Muscle of leg (tissue), 10 donors: Measurements from ENCODE around the gene TBCD. TPM values are rescaled to one million over a fixed set of nuclear protein-coding genes. Genes with fewer than 3 reads are reported as not detected.

ENCODE experiments used
- DNase-seq: peaks from one replicate; pipeline ENCODE4 v3.0.0; 2013
- H3K27ac ChIP-seq: one replicate; pipeline ENCODE4 v1.5.1; 2013; ENCODE audit warnings: mild to moderate bottlenecking, low read length, control low read depth
- H3K27me3 ChIP-seq: one replicate; pipeline ENCODE4 v1.6.1; 2013; ENCODE audit warnings: low read length; ENCODE audit not compliant: control insufficient read depth, insufficient read depth
- H3K36me3 ChIP-seq: one replicate; pipeline ENCODE4 v1.6.1; 2013; ENCODE audit warnings: low read length; ENCODE audit not compliant: control insufficient read depth, insufficient read depth
- H3K4me1 ChIP-seq: one replicate; pipeline ENCODE4 v1.6.1; 2013; ENCODE audit warnings: low read length; ENCODE audit not compliant: control insufficient read depth, insufficient read depth
- H3K4me3 ChIP-seq: one replicate; pipeline ENCODE4 v1.5.1; 2013; ENCODE audit warnings: low read length, control low read depth
- H3K9me3 ChIP-seq: replicated peaks from 2 replicates; pipeline ENCODE4 v1.6.1; 2013; ENCODE audit warnings: low read depth, low read length; ENCODE audit not compliant: control insufficient read depth
- polyA plus RNA-seq, 8 donors: library from polyadenylated mRNA; unstranded; fragments of 120-200 nt; gene quantifications; one replicate each; pipeline versions ENCODE4 v1.2.1 to v1.2.3, GENCODE V29; 2013; ENCODE audit warnings: inconsistent platforms in 1 of 8, low replicate concordance in 1 of 8; ENCODE audit not compliant: insufficient read length in 8 of 8, insufficient read depth in 1 of 8
- total RNA-seq: library from RNA; stranded (reverse); fragments of 120-200 nt; gene quantifications from one replicate; pipeline ENCODE4 v1.2.4, GENCODE V29; 2013

The TBCD gene
- total and polyA plus RNA-seq, 9 donors: 47.8 to 77.4 (median 62.3) TPM

GRCh38 chr17:82993005-82993404 is 241.1 kb downstream of the TBCD start:
- Histone ChIP-seq H3K36me3 (no peaks in the 10 kb centered on the region), H3K9me3 (peaks cover 10% of the 10 kb centered on the region), H3K4me1 (no peaks in the 10 kb centered on the region), H3K27me3 (no peaks in the 10 kb centered on the region), H3K4me3 (no peak overlapping the region), H3K27ac (no peak overlapping the region)
- no peak for DNase-seq

Other genes starting within 250 kb of the TBCD start
- 31.8 TPM for gene FOXK2, start 232.3 kb upstream of the TBCD start, total RNA-seq
- 10 to 100 TPM; 33.5 to 47.3 (median 39.1) TPM for gene FOXK2, start 232.3 kb upstream of the TBCD start, polyA plus RNA-seq
- 51.9 TPM for gene WDR45B, start 103.6 kb upstream of the TBCD start, total RNA-seq
- gene WDR45B, start 103.6 kb upstream of the TBCD start, polyA plus RNA-seq: 10 to 100 TPM; 53.2 to 71.6 (median 63.3) TPM
- gene RAB40B, start 53.4 kb upstream of the TBCD start, total RNA-seq: 28.2 TPM
- 10 to 100 TPM; 43.9 to 68.2 (median 50.3) TPM for gene RAB40B, start 53.4 kb upstream of the TBCD start, polyA plus RNA-seq
- gene FN3KRP, start 35.4 kb upstream of the TBCD start, total RNA-seq: 17.6 TPM
- 10 to 100 TPM; 30.1 to 39.5 (median 35.1) TPM for gene FN3KRP, start 35.4 kb upstream of the TBCD start, polyA plus RNA-seq
- gene FN3K, start 16.4 kb upstream of the TBCD start, total RNA-seq: 4.9 TPM
- 10 to 100 TPM; 13.3 to 33.2 (median 17.9) TPM for gene FN3K, start 16.4 kb upstream of the TBCD start, polyA plus RNA-seq
- 0.04 TPM for gene ZNF750, start 88.0 kb downstream of the TBCD start, total RNA-seq
- 1 to 10 TPM in 1 of 8 donors, under 1 TPM in 7; 0.11 to 4.8 (median 0.40) TPM for gene ZNF750, start 88.0 kb downstream of the TBCD start, polyA plus RNA-seq